Stimulated activated CD8-positive, alpha-beta memory T cell treated with anti-CD3 and anti-CD28 coated beads, Interleukin-12 subunit alpha, Interleukin-12 subunit beta, amount 100 ng/mL, for 24 hours (primary cell): ENCODE data around the gene THEMIS.
"Not testable (repeated sequence)": the region's sequence is repeated elsewhere in the genome, so short reads cannot be mapped to it uniquely, and the experiment has no call there.

Experiments used
- DNase-seq: peaks from one replicate; pipeline ENCODE4 v3.0.0-alpha.2; 2020; ENCODE audit errors: extremely low read depth

THEMIS gene

GRCh38 chr6:127917766-127918165, 16.9 kb upstream of the THEMIS start:
- no peak for DNase-seq

GRCh38 chr6:127914240-127914639, 13.4 kb upstream of the THEMIS start:
- no peak for DNase-seq

GRCh38 chr6:127912914-127913313, 12.1 kb upstream of the THEMIS start:
- DNase-seq, result no peak

DNA sequence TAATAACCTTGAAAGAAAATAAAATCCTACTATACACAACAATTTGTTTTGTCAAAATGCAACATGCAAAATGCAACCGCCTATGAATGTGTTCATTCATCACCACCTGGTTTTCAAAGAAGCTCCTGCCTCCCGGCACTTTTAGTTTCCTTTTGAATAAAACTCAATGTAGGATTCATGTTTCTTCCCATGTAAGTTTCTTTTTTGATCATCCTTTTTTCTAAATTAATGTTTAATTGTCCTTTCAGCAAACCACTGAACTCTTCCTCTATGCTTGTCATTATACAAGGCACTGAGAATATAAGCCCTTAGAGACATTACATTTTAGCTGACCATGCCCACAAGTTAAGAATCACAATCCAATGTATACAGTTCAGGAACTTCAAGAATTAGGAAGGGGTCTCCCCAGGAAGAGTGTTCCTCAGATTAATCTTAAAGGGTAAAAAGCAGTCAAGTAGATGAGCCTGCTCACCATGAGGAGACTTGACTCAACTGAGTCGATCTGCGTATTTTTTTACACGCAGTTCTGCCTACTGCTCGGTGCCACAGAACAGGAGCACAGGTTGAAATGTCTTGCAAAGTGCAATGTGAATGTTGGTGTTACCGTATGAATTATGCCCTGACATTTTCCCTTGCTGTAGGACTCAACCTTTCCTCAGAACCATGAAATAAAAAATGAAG, 7.2 kb upstream of the THEMIS start:
- no peak for DNase-seq

DNA sequence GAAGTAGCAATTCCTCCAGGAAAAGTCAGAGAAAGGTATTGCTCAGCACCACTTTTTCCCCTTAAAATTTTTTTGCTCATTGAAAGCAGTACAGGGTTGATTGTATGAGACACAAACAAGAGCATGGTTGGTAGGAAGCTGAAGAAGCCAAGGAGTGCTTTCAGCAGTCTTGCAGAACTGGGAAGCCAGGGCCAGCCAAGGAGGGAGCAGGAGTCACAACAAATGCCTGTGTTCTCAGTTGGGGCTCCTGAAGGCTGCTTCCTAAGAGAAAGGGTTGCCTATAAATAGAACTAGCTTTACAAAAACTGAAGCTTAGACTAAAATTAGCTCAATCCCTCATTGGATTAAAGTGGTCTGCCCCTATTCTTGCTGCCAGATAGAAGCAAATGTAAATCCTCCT, 3.3 kb upstream of the THEMIS start:
- no peak for DNase-seq

DNA sequence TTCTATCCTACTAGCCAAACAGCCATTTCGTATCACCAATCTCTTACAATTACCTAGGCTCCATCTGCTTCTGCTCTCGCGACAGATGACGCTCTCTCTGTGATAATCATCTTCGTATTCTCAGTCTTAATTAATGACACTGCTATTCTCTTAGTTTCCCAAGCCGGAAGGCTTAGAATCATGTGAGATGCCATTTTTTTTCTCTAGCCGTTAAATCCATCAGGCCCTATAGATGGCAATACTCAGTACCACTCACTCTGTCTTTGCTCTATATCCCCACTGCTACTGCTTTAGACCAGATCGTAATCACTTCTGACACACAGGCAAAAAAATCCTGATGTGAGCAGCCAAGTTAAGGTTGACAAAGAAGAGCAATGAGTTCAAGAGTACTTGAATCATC, 2.1 kb upstream of the THEMIS start:
- DNase-seq, result no peak

DNA sequence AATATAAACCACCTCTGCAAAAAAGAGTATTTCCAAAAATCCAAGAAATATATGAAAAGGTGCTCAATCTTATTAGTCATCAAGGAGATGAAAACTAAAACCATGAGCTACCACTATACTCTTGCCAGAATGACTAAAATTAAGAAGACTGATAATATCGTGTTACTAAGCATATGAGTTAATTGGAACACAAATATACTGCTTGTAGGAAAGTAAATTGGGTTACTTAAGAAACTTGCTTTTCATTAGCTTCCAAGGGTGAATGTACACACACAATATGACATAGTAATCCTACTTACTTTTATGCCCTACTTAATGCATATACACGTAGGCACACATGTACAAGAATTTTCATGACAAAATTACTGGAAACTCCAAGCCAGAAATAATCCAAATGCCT, 3.4 kb downstream of the THEMIS start:
- no peak for DNase-seq

- DNase-seq, result no peak
Observed at GRCh38 chr6:127894051-127894450, 6.8 kb downstream of the THEMIS start.

- DNase-seq, result no peak
Observed at GRCh38 chr6:127893541-127893940, 7.3 kb downstream of the THEMIS start.

- no peak for DNase-seq
Observed at GRCh38 chr6:127891731-127892326, 9.0 kb downstream of the THEMIS start.

DNA sequence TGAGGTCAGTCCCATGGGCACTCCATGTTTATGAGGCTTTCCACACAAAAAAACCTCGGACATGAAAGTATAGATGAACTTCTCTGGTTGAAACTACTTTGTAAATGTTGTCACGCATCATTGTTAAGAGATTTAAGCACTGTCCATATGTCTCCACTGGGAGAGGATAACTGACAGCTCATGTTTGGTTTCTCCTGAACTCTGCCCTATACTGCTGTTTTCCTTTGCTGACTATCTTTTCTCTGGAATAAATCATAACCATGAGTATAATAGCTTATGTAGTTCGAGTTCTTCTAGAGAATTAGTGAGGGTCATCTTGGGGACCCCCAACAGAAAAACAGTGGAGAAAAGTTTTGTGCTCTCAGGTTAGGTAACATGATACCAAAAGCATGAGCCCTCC, 14.3 kb downstream of the THEMIS start:
- DNase-seq, result no peak

GRCh38 chr6:127884134-127884533, 16.7 kb downstream of the THEMIS start:
- no peak for DNase-seq

DNA sequence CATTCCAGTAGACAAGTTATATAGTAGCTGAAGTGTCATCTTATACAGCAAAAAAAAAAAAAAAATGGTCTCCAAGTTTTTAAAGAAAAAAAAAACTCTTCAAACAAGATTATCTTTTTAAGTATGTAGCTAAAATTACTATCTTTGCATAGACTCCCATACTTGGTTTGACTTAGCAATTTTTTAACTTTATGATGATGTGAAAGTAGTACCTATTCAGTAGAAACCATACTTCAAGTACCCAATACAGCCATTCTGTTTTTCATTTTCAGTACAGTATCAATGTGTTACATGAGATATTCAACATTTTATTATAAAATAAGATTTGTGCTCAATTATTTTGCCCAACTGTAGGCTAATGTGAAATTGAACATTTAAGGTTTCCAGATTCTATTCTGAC, 18.9 kb downstream of the THEMIS start:
- not testable (repeated sequence) for DNase-seq

DNA sequence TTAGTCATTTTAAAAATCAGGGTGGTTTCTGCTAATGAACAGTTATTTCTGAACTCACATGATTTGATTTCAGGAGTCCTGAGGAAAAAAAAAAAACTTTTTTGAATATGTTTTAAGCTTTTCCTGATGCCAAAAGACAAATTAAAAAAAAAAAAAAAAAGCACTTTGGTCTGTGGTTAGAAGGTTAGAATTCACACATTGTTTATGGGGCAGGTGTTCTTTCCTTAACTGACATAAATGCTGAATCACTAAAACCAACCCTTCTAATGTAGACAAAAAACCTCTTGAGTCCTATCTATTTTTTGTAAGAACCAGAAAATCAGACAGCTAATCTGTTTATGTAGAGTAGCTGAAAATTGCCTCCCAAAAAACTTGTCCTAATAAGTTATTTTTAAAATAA, 20.4 kb downstream of the THEMIS start:
- no peak for DNase-seq

GRCh38 chr6:127879685-127880084, 21.2 kb downstream of the THEMIS start:
- no peak for DNase-seq

DNA sequence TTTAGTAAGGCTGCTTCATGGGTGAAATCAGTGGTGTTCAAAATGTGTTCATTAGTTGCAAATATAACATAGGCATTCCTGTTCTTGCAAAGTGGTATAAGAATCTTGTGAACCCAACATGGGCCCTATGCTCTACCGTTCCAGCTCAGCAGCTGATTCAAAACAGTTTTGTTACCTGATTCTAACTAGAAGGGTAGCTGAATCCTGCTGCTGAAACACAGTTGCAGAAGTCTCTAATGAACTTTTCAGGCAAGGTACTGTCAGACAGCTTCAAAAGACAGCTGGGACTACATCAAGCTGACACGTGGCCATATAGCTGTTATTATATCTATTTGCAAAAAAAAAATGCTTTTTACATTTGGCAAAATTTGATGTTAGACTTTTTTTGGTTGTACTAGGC, 22.7 kb downstream of the THEMIS start:
- DNase-seq, result no peak

DNA sequence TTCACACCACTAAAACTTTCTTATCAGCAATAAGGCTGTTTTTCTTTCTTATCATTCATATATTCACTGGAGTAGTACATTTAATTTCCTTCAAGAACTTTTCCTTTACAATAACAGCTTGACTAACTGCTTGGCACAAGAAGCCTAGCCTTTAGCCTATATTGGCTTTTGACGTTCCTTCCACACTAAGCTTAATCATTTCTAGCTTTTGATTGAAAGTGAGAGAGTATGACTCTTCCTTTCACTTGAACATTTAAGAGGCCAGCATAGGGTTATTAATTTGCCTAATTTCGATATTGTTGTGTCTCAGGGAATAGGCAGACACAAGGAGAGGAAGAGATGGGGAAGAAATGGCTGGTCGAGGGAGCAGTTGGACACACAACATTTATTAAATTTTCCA, 23.6 kb downstream of the THEMIS start:
- DNase-seq, result no peak

- no peak for DNase-seq
Observed at GRCh38 chr6:127869772-127870404, 31.0 kb downstream of the THEMIS start.

GRCh38 chr6:127869183-127869582, 31.7 kb downstream of the THEMIS start:
- no peak for DNase-seq

DNA sequence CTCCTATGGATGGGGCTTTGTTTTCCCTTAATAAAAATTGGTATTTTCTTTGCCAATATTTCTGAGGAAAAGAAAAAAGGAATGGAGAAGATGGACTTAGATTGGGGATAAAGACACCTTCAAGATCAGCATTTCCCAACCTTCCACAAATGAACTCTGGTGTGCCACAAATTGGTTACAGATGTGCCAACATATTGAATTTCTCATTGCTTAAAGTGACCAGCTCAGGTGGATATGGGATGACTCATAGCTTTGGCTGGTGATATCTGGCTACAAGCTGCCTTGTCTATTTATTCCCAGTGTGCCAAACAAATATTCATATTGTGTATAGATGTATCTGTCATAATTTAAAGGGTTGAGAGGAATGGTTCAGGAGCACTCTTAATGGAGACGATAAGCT, 32.5 kb downstream of the THEMIS start:
- DNase-seq, result no peak

- no peak for DNase-seq
Observed at GRCh38 chr6:127866766-127867165, 34.1 kb downstream of the THEMIS start.

- no peak for DNase-seq
Observed at GRCh38 chr6:127865108-127865507, 35.8 kb downstream of the THEMIS start.

DNA sequence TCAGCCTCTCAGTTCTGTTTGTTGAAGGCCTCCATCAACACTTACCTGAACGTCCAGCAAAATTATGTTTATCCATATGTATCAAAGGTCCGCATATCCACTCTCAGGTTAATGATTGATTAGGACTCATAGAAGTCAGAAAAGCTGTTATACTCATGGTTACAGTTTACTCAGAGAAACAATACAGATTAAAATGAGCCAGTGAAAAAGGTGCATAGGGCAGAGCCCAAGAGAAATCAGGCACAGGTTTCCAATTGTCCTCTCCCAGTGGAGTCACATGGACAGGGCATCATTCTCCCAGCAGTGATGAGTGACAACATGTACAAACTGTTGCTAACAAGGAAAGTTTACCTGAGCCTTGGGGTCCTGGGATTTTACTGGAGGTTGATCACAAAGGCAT, 36.2 kb downstream of the THEMIS start:
- DNase-seq, result no peak
